AG20443 (cell line): ENCODE measurements around the gene ERRFI1.

ENCODE experiments used
- DNase-seq: peaks from one replicate; pipeline ENCODE4 v3.0.0; 2012; ENCODE audit warnings: low spot score, mixed read lengths

ERRFI1 gene

GRCh38 chr1:8019229-8019620 lies 6.9 kb downstream of the ERRFI1 start:
- no peak for DNase-seq

GRCh38 chr1:8018492-8019228 lies 7.4 kb downstream of the ERRFI1 start:
- no peak for DNase-seq

GRCh38 chr1:8017495-8018197 lies 8.5 kb downstream of the ERRFI1 start:
- DNase-seq: peak; percentile 25

DNA sequence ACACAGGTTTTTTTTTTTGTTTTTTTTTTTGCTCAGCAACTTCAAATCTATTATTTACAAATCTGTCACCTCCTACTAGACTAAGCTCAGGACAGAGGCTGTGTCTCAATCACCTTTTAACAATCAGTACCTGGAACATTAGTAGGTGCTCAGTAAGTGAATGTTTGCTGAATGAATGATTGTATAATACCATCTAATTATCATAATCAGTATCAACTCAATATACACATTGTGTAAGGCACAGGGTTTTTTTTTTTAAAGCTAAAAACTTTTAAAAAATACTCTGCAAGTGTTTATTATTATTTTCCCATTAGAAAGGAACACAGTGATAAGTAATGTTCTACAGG lies 9.2 kb downstream of the ERRFI1 start:
- no peak for DNase-seq

DNA sequence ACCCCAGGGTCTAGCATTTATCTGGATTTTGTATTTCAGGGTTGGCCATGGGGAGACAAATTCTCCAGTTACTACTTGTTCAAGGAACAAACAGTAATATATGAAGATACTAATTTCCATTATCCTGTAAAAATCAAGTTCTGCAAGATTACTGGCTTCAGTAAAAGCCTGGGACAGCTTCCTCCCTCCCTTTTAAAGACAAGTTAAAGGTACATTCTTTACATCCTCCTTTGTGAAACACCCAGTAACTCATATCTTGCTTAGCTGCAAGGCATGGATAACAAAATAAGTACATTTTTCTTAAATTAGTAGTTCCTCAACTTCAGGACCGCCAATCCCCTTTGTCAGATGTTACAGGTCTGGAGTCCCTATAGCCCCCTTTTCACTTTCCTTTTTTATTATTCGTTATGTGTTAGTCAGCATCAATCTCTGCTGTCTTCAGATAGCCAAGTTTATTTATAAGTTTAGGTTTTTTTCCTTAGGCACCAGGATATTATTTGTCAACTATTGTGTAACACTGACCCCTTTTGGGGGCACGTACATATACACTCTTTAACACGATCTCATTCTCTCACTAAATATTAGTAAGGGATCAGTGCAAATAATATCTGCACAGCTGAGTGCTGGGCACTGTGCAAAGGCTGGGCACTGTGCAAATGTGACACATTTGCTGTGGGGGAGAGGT lies 9.8 kb downstream of the ERRFI1 start:
- DNase-seq: no peak

DNA sequence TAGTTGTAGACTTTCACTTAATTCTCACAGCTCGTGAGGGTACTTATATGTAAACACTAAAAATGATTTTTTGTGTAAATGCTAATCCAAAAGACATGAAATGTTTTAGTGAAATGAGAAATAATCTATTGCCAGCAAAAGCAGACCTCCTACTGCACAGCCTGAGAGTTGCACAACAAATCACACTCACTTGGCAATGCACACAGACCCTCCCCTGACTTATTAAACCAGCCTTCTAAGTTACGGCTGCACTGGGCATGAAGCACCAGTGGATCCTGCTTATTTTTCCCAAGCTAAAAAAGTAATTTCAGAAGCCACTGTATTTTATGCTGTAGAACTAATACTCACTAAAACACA lies 10.3 kb downstream of the ERRFI1 start:
- no peak for DNase-seq

DNA sequence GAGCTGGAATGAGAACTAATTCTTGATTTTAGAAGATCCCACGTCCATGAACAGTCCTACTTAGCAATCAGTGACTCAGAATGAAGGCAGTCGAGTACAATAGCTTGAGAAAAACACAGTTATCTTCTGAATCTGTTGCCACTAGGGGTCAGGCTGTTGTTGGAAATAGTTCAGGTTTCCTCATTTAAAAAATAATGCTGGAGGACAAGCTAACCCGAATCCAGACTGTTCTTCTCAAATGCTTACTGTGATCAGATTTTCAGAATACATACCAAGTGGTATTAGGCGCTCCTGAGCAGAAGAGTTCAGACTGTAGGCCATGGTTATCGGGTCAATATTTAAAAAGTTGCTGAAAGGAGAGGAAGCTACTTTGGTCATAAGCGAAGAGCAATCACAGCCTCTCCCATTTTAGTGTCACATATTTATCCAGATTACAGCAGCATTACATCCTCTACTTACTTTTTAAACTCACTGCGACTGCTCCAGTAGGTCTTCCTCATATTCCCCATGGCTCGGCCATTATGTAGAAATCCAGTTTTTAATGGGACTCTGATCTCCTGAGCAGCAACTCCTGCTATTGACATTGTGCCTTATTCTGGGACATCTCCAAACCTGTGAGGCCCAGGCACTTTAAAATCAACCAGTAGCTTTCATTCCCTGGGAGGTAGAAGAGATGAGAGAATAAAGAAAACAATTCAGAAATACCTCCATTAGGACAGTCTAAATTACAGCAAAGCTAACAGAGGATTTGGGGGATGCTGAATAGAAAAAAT lies 10.9 kb downstream of the ERRFI1 start:
- DNase-seq: peak; percentile 74

- DNase-seq: no peak
These were observed 11.6 kb downstream of the ERRFI1 start for GRCh38 chr1:8014381-8014988.

DNA sequence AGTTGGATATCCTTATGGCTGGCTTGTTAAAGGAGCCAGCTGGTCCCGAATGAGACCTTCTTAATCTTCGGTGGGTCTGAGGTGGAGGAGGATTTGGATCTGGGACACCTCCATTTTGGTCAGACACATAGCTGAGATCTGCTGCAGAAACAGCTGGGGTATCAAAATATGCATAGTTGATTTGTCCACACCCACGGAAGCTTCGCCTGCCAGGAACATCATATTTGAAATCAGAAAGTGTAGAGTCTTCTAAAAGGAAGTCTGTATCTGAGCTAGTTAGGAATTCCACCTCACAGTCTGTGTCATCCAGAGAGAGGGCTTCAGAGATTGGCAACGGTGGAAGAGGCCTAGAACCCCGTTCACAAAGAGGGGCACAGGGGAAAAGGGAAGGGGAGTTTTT lies 12.3 kb downstream of the ERRFI1 start:
- no peak for DNase-seq

DNA sequence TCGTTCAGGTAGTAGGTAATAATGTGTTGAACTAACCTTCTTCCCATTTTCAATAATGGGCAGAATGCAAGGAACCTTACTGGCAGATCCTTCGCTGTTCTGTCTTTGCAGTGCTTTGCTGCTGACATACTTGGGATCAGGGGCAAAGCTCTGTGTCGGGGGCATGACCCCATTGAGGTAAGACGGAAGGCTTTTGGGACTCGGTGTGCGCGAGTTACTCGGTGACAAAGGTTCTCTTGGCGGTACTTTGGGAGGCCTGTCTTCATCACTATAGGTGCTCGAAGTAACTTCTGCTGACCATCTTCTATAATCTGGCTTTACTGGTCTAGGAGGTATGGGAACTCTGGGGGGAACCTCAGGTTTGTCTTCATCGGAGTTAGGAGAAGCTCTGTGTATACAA lies 12.7 kb downstream of the ERRFI1 start:
- no peak for DNase-seq

- no peak for DNase-seq
These were observed 13.2 kb downstream of the ERRFI1 start for GRCh38 chr1:8012955-8013354.

DNA sequence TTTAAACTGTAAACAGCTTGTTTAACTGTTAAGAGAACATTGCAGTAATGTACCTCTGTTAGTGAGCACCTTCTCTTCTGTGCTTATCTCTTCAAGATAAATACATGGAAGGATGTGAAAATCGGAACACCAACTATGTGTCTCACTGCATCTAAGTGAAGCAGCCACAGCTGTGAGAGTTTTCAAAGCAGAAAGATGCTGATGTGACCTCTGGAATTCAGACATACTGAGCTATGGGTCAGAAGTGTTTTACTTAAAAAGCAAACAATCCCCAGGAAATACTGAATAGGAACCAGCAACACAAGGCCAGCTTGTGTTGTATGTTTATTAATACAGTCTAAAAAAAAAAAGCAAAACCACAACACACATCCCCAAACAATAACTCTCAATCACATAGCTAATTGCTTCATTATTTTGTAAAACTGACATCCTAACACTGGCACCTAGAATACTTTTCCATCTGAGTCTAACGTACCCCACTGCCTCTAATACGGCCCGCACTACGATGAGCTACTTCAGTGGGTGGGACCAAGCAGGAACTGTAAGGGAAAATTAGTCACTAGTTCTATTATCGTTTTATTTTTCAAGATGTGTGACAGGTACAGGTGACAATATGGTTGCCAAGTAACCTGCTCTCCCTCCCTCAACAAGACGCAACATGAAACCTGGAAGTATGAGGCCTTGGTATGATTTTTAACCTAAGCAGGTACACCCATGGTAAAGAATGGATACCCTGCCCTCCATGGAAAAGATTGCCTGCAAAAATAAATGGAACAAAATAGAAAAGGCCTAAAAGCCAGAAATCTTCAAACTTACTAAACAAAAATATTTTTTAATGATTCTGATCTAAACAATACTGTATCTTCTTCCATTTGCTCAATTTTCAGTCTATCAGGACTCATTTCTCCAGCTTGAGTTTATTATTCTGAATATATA lies 13.9 kb downstream of the ERRFI1 start:
- DNase-seq: no peak

DNA sequence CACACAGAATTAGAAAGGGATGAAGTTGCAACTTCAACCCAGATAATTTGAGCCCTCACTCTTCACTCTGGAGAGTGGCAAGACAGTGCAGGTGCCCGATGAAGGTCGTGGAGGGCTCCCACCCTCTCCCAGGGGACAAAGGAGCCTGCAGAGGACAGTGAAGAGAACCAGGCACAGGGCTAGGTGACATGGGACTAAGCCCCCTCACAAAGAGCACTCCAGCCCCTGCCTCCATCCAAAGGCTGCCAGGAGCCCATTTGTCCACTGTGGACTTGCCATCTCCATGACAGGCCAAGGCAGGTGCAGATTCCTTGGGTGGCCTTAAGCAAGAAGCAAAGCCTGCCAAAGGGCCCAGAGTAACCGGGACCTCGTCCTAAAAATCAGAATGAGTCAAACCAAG lies 15.1 kb downstream of the ERRFI1 start:
- DNase-seq: no peak

DNA sequence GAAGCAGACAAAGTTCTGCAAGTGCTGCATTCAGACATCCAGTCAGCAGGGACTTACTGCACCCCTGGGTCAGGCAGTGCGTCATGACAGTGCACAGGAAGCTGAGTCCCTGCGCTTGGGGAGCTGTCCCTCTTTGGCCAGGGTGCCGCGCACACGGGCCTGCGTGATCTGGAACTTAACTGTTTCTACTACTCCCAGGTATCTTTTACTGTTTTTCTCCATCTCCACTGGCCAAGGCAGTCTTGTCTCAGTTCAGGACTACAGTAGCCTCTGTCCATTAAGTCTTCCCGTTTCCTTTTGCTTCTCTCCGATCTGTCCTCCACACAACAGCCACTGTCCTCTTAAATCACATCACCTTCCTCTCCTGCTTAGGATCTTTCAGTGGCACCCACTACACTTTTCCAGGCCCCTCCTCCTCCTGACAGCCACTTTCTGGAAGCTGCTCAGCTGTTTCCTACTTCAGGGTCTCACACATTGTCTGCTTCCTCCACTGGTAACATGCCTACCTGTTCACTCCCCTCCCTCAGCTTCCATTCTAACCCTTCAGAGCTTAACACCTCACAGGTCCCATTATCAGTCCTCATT lies 15.9 kb downstream of the ERRFI1 start:
- DNase-seq: no peak

GRCh38 chr1:8009043-8010002 lies 16.8 kb downstream of the ERRFI1 start:
- DNase-seq: no peak

DNA sequence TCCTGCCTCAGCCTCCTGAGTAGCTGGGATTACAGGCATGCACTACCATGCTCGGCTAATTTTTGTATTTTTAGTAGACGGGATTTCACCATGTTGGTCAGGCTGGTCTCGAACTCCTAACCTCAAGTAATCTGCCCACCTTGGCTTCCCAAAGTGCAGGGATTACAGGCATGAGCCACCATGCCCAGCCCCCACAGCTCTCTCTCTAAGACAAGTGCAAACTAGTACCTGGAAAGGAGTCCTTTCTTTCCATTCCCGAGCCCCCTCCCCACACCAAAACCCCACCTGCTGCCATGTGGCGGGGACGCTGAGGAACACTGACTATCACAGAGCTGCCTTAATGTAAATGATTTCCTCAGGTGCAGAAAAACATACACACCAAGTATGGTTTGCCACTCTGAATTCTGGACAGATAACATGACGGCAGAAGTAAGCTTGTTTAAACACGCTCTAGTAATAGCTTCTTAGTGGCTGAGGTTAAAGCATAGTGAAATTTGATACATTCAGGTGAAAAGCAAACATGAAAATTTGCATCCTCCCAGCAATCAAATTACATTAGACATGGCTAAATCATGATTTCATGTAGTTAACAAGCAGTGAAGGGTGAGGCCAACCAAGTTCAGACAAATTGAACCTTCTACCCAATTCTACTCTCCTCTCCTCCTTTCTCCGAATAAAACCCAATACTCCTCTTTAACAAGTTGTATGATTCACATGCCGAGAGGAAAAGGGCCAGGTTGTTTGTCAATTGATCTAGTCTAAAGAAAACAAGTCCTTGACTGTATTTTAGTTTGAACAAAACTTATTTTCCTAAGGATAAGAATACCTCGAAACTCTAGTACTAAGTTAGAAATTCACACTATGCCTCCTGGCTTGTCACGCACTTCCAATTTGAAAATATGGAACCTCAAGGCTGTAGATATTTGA lies 19.8 kb downstream of the ERRFI1 start:
- no peak for DNase-seq

DNA sequence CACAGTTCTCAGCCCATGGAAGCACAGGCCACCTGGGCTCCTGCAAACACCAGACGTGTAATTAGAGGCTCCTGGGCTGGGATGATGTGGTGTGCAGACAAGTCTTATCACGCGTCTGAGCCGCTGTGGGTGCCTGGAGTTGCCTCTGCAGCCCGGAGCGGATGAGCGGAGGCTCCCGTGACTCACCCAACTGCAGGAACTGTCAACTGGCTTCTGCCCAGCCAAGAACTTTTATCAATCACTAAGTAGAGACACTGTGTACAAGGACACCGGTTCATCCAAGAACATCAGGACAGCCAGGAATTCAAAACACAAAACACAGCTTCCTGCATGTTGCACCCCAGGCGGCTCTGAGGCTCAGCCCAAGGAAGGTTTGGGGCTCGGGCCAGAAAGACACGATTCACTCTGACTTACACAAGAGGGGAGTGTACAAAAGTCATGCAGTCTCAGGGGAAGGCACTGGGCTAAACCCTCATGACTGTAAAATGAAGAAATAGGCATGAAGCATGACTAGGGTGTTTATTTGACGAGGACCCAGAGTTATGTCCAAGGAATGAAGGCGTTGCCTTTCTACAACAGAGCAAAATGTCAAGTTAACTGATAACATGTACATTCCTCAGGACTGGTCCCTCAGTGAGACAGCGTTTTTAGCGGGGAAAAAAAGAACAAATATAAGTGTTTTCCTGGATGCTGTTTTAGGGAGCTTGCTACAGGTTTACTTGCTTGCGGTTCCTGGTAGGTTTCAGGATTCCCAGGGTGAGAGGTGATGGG lies 21.1 kb downstream of the ERRFI1 start:
- DNase-seq: peak; percentile 86
